AG09319 (cell line): ENCODE measurements around the gene PARD3.

Experiments
- DNase-seq: peaks from one replicate; pipeline ENCODE4 v3.0.0-alpha.2; 2010; ENCODE audit warnings: low read depth; ENCODE audit errors: extremely low read depth
- TF ChIP-seq, protein P1 (sequence below): IDR thresholded peaks from 2 replicates; pipeline ENCODE4 v1.5.1; 2011; ENCODE audit warnings: low read depth, mild to moderate bottlenecking, inconsistent platforms, low read length, moderate library complexity

PARD3 gene

GRCh38 chr10:34470307-34470706 is 344.8 kb downstream of the PARD3 start:
- TF ChIP-seq, protein P1, sequence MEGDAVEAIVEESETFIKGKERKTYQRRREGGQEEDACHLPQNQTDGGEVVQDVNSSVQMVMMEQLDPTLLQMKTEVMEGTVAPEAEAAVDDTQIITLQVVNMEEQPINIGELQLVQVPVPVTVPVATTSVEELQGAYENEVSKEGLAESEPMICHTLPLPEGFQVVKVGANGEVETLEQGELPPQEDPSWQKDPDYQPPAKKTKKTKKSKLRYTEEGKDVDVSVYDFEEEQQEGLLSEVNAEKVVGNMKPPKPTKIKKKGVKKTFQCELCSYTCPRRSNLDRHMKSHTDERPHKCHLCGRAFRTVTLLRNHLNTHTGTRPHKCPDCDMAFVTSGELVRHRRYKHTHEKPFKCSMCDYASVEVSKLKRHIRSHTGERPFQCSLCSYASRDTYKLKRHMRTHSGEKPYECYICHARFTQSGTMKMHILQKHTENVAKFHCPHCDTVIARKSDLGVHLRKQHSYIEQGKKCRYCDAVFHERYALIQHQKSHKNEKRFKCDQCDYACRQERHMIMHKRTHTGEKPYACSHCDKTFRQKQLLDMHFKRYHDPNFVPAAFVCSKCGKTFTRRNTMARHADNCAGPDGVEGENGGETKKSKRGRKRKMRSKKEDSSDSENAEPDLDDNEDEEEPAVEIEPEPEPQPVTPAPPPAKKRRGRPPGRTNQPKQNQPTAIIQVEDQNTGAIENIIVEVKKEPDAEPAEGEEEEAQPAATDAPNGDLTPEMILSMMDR: no peak
- no peak for DNase-seq

DNA sequence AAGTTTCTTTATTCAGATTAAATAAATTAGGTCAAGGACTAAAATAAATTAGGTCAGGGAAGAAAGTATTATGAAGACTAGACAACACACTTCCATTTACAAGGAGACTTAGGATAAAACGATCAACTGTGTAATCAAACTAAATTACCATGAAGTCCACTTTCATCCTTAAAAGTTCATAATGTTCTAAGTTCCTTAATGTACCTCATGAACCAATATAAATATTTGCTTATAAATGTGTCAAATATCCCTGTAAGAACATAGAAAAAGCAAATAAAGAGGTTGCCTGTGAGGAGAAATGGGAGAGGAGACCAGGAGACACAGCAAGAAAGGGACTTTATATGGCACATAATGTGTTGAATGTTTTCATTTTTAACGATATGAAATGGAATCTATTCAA is 345.6 kb downstream of the PARD3 start:
- no peak for DNase-seq
- TF ChIP-seq, protein P1: no peak

- DNase-seq: no peak
- TF ChIP-seq, protein P1: no peak
These were observed 347.2 kb downstream of the PARD3 start for GRCh38 chr10:34467902-34468301.

GRCh38 chr10:34467364-34467763 is 347.7 kb downstream of the PARD3 start:
- TF ChIP-seq, protein P1: no peak

DNA sequence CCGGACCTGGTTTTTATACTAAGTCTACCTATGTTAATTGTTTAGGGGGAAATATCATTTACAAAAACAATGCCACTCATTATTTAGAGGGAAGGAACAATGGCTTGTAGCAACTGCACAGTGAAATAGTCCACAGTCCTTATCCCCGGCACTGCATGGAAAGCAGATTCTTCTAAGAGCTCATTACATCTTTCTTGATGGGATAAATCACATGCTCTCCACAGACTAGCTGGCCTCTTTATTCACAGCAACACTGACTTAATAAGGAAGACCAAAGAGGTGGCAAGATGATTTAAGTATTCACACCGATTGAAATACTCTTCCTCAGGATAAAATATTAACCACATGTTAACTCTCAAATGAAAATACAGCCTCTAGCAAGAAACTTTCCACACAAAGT is 349.4 kb downstream of the PARD3 start:
- TF ChIP-seq, protein P1: no peak
- DNase-seq: no peak

More at GRCh38 chr10:34467364-34467763, 347.7 kb downstream of the PARD3 start:
- no peak for DNase-seq

- DNase-seq: no peak
- TF ChIP-seq, protein P1: no peak
These were observed 350.5 kb downstream of the PARD3 start for GRCh38 chr10:34464591-34464990.

GRCh38 chr10:34464000-34464399 is 351.1 kb downstream of the PARD3 start:
- DNase-seq: no peak
- TF ChIP-seq, protein P1: no peak

DNA sequence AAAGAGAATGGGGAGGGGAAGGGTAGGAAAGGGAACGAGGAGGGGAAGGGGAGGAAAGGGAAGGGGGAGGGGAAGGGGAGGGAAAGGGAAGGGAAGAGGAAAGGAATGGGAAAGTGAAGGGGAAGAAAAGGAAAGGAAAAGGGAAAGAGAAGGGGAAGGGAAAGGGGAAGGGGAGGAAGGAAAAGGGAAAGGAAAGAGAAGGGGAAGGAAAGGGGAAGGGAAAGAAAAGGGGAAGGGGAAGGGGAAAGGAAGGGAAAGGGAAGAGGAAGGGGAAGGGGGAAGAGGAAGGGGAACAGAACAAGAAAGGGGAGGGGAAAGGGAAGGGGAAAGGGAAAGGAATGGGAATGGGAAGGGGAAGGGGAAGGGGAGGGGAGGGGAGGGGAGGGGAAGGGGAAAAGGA is 352.1 kb downstream of the PARD3 start:
- TF ChIP-seq, protein P1: no peak
- no peak for DNase-seq
